Stimulated activated CD8-positive, alpha-beta memory T cell treated with anti-CD3 and anti-CD28 coated beads, Interleukin-12 subunit alpha, Interleukin-12 subunit beta, amount 100 ng/mL, for 4 hours (primary cell): Measurements from ENCODE around the gene ARSA.

Experiments used
- DNase-seq: peaks from one replicate; pipeline ENCODE4 v3.0.0-alpha.2; 2020; ENCODE audit warnings: low read depth

ARSA gene

GRCh38 chr22:50579752-50580151 lies 48.2 kb downstream of the ARSA start:
- no peak for DNase-seq

- no peak for DNase-seq
These were observed 49.1 kb downstream of the ARSA start for GRCh38 chr22:50578776-50579310.

DNA sequence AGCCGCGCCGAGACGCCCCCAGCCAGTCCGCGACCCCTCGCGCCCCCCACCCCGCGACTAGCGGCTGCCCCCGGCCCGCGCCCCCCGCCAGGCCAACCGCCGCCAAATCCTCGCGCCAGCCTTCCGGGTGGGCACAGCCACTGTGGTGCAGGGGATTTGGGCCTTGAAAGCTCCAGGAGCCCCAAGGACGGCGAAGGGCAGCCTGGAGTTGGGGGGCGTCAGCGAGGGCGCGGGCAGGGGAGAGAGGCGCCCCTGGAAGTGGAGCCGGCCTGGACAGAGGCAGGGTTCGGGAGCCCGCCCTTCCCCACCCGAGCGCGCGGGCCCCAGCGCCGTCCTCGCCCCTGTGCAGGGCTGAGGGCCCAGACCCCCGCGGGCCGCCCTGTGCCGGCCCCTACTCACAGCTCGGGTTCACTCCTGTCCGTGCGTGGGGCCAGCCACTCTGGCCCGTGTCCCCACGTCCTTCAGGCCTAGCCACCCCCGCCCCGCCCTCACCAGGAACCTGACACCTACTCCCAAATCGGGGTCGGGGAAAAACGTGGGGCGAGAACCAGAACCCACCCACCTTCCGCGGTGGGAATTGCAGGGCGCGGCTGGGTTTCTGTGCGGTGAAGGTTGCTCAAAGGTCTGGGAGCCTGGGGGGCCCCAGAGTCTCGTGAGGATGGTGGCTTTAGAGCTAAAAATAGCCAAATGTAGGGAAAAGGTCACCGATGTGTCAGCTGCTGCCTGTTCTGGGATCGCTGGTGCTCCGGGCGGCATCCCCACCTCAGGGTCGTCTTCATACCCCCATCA lies 49.8 kb downstream of the ARSA start, which contains the start of gene CPT1B:
Gene CPT1B, minus strand, starts transcription at position 441 of the 789 bp plus-strand sequence. CDS start 512 bp downstream, outside the sequence.
- no peak for DNase-seq

GRCh38 chr22:50577697-50577986 lies 50.3 kb downstream of the ARSA start:
- no peak for DNase-seq

DNA sequence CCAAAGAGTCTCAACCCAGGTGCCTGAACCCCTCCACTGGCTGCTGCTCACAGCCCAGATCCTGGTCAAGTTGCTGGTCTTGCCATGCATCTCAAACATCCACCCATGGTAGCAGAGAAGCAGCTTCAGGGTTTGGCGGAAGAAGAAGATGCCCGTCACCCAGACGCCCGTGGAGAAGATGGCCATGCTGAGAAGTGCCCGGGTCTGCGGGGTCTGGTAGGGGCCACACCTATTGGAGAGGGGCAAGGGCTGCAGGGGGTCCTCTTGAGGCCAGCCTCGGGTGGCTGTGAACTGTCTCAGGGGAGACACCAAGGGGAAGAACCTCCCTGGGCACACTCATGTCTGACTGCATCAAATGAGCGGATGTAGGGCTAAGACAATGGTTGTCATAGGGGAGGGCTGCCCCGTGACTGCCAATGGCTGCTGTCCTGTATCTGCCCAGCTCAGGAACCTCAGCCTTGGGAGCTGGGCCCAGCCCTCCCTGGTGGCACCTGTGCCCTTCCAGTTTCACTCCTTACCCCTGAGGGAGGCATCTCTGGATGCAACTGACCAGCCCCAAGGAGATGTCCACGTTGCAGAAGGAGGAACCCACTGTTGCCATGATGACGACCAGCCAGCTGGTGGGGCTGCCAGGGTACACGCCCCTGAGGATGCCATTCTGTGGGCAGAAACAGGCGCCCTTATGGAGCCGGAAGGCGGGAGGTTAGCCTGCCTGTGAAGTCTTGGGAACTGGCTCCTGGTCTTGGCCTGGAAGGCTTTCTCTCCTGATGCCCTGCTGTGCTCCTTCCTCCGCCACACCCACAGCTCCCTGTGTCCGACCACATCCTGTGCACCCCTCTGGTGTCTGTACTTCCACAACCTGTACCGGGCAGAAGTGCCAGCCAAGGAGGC lies 50.9 kb downstream of the ARSA start:
- no peak for DNase-seq

- no peak for DNase-seq
These were observed 51.9 kb downstream of the ARSA start for GRCh38 chr22:50576070-50576469.

DNA sequence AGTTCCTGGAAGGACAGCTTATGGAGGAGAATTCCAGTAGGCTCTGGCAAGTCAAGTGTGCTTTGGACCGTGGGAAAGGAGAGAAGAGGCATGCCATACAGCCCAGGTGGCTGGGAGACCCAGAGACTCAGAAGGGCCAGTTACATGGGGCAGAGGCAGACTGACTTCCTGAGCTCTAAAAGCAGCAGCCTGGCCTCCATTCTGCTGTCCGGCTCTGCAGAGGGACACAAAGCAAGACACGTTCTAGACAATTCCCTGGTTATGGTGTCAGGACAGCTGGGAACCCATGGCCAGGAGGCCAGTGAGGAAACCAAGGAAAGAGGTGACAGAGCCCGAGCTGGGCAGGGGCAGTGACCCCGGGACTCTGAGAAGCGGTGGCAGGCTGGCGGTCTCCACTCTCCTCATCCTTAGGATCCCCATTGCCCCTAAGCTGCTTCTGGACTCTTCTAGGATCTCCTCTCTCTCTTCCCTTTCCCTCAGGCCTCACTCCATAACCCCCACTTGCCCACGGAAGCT lies 52.5 kb downstream of the ARSA start:
- DNase-seq: no peak
